Activated B cell treated with CpG ODN at 0.5 μM for 24 hours (primary cell): Measurements from ENCODE around the gene PDE4B. TPM values are rescaled to one million over a fixed set of nuclear protein-coding genes. Genes with fewer than 3 reads are reported as not detected.

Experiments
- ATAC-seq: fragments of 200-7000 bp; cut with Tn5 transposase; one replicate; pipeline ENCODE4 v1.10.0; 2021; ENCODE audit warnings: low read depth, mild to moderate bottlenecking, moderate library complexity
- CTCF ChIA-PET: fragments of 350-600 bp; sonication (Branson Sonifier 250); formaldehyde crosslinking; loops from one replicate; lab custom pipeline; 2021; ENCODE audit warnings: antibody characterized with exemption; lab: Charles Lee
- POLR2A ChIA-PET: fragments of 350-600 bp; sonication (Branson Sonifier 250); formaldehyde crosslinking; loops from one replicate; lab custom pipeline; 2021; ENCODE audit warnings: antibody characterized with exemption; lab: Charles Lee
- DNase-seq: peaks from one replicate; pipeline ENCODE4 v3.0.0; 2022
- H3K27ac Mint-ChIP-seq: one replicate; pipeline ENCODE4 v1.8.0; 2020; ENCODE audit warnings: mixed read lengths
- H3K27me3 Mint-ChIP-seq: one replicate; pipeline ENCODE4 v1.8.0; 2021; ENCODE audit warnings: mixed read lengths
- H3K36me3 Mint-ChIP-seq: one replicate; pipeline ENCODE4 v1.8.0; 2021; ENCODE audit warnings: low read depth, mixed read lengths
- H3K4me1 Mint-ChIP-seq: one replicate; pipeline ENCODE4 v1.8.0; 2021; ENCODE audit warnings: mixed read lengths
- H3K4me3 Mint-ChIP-seq: one replicate; pipeline ENCODE4 v1.8.0; 2020; ENCODE audit warnings: mild to moderate bottlenecking, mixed read lengths
- H3K9me3 Mint-ChIP-seq: one replicate; pipeline ENCODE4 v1.8.0; 2020; ENCODE audit warnings: mixed read lengths
- intact Hi-C: fragments of 100-400 bp; cut with micrococcal nuclease; formaldehyde crosslinking; loops from one replicate; pipeline ENCODE4 v1.15.1; 2024
- total RNA-seq: library from RNA; stranded (reverse); gene quantifications from 2 replicates; pipeline ENCODE4 v1.2.3, GENCODE V29; 2022
- TF ChIP-seq, protein P1 (sequence below): fragments of 200-600 bp; IDR thresholded peaks from one replicate; pipeline ENCODE4 v1.8.0; 2022; ENCODE audit warnings: antibody characterized with exemption, mild to moderate bottlenecking

PDE4B gene
- total RNA-seq, 1 donor from 2014 or later, result 84.1 TPM

- no peak for DNase-seq
- Mint-ChIP-seq H3K27ac (no peak overlapping the region), H3K9me3 (no peaks in the 10 kb centered on the region), H3K27me3 (no peaks in the 10 kb centered on the region), H3K4me1 (peaks cover 51% of the 10 kb centered on the region), H3K36me3 (no peaks in the 10 kb centered on the region), H3K4me3 (no peak overlapping the region)
- ATAC-seq, result no peak
- ChIA-PET POLR2A (interaction anchor here (0.6 kb wide), 1 partner anchor 81 kb away, joined by 3 read pairs; no protein-coding TSS in a partner anchor), CTCF (interaction anchor here (0.6 to 1.3 kb wide), 2 partner anchors 37 to 152 kb away, joined by 3 read pairs; no protein-coding TSS in a partner anchor)
- intact Hi-C loops, result no loop called here
- TF ChIP-seq, protein P1, sequence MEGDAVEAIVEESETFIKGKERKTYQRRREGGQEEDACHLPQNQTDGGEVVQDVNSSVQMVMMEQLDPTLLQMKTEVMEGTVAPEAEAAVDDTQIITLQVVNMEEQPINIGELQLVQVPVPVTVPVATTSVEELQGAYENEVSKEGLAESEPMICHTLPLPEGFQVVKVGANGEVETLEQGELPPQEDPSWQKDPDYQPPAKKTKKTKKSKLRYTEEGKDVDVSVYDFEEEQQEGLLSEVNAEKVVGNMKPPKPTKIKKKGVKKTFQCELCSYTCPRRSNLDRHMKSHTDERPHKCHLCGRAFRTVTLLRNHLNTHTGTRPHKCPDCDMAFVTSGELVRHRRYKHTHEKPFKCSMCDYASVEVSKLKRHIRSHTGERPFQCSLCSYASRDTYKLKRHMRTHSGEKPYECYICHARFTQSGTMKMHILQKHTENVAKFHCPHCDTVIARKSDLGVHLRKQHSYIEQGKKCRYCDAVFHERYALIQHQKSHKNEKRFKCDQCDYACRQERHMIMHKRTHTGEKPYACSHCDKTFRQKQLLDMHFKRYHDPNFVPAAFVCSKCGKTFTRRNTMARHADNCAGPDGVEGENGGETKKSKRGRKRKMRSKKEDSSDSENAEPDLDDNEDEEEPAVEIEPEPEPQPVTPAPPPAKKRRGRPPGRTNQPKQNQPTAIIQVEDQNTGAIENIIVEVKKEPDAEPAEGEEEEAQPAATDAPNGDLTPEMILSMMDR, result no peak
Observed at GRCh38 chr1:66294707-66295370, 502.1 kb downstream of the PDE4B start.

DNA sequence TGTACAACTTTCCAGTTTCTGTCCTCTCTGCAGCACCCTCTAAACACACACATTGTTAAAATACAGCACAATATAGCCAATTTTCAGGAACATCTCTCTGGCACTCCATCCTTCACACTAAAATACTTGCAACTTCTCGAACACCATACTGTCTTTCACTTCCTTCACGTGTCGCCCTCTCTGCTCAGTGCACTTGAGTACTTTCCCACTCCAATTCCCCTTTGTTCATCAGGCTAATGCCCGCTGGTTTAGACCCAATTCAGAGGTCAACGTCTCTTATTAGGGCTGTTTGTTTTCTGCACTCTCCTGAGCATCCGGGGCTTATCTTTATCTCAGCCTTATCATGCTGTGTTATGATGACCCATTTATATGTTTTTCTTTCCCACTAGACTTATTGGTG is 503.1 kb downstream of the PDE4B start:
- Mint-ChIP-seq H3K27ac (peak overlapping the region; percentile 21), H3K36me3 (no peaks in the 10 kb centered on the region), H3K4me1 (peaks cover 45% of the 10 kb centered on the region), H3K4me3 (no peak overlapping the region), H3K27me3 (no peaks in the 10 kb centered on the region), H3K9me3 (no peaks in the 10 kb centered on the region)
- intact Hi-C loops, result no loop called here
- CTCF ChIA-PET, result no interaction called here
- TF ChIP-seq, protein P1, result no peak
- ATAC-seq (no peak), DNase-seq (no peak)
- POLR2A ChIA-PET, result no interaction called here

DNA sequence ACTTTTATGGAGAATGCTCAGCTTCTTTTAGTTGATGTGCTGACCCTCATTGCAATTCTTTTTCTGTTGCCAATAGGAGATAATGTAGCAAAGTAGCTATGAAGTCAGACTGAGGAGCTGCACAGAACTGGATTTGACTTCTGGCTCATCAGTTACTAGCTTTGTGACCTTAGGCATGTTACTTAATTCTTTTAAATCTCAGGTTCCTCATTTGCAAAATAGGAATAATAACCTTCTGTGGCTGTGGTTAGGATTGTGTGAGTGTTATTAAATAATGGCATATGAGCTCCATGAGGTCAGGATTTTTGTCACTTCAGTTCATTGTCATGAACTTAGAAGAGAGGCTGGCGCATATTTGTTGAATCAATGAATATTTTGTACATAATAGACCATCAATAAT is 503.7 kb downstream of the PDE4B start:
- H3K4me1 Mint-ChIP-seq, result peaks cover 45% of the 10 kb centered on the region
- ChIA-PET POLR2A (interaction anchor here (0.5 kb wide), 1 partner anchor 36 kb away, joined by 3 read pairs; no protein-coding TSS in a partner anchor), CTCF (interaction anchor here (1.0 kb wide), 1 partner anchor 146 kb away, joined by 3 read pairs; no protein-coding TSS in a partner anchor)
- intact Hi-C loops, result no loop called here
- no peaks in the 10 kb centered on the region for H3K9me3 Mint-ChIP-seq
- H3K36me3 Mint-ChIP-seq, result no peaks in the 10 kb centered on the region
- no peak overlapping the region for H3K27ac Mint-ChIP-seq
- TF ChIP-seq, protein P1, result no peak
- ATAC-seq (no peak), DNase-seq (no peak)
- no peak overlapping the region for H3K4me3 Mint-ChIP-seq
- H3K27me3 Mint-ChIP-seq, result no peaks in the 10 kb centered on the region

DNA sequence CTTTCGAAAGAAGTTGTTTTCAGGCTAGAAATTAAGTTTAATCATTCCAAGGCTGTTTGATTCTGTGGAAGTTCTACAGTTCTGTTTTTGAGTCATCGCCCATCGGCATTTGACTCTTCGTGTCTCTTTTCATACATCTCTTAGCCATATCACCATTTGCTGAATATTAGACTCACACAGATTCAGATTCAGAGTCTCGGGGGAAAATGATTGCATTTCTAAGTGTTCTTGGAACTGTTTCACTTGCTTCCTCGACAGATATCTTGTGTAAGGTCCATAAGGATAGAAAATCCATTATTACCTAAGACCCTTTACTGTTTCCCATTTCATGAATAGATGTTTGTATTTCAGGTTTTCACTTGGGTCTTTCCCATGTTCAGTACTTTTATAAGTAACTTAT is 504.3 kb downstream of the PDE4B start:
- Mint-ChIP-seq H3K36me3 (no peaks in the 10 kb centered on the region), H3K9me3 (no peaks in the 10 kb centered on the region), H3K4me1 (peaks cover 41% of the 10 kb centered on the region), H3K27me3 (no peaks in the 10 kb centered on the region), H3K4me3 (no peak overlapping the region), H3K27ac (no peak overlapping the region)
- POLR2A ChIA-PET, result interaction anchor here (0.5 kb wide), 1 partner anchor 35 kb away, joined by 3 read pairs; no protein-coding TSS in a partner anchor
- TF ChIP-seq, protein P1, result no peak
- intact Hi-C loops, result no loop called here
- CTCF ChIA-PET, result interaction anchor here (1.0 kb wide), 1 partner anchor 145 kb away, joined by 3 read pairs; no protein-coding TSS in a partner anchor
- DNase-seq (no peak), ATAC-seq (no peak)

DNA sequence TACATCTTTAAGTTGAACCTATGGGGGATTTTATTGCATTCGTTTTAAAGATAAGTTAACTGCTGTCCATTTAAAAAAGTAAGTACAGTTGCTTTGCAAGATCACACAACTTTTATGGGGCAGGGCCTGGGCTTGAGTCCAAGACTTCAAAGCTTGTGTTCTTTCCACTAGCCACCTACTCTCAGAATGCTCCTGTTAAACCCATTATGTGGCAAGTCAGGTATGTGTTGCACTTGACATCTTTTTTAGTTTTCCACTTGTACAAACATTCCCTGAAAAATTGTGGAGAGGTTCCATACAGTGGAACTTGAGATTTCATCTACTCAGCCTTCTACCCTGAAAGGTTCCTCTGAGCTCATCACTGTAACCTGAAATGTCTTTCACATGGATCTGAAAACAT is 505.8 kb downstream of the PDE4B start:
- H3K4me3 Mint-ChIP-seq, result no peak overlapping the region
- POLR2A ChIA-PET, result interaction anchor here (1.4 kb wide), 1 partner anchor 34 kb away, joined by 4 read pairs; no protein-coding TSS in a partner anchor
- no peak overlapping the region for H3K27ac Mint-ChIP-seq
- DNase-seq (no peak), ATAC-seq (no peak)
- H3K4me1 Mint-ChIP-seq, result peaks cover 37% of the 10 kb centered on the region
- intact Hi-C loops, result no loop called here
- TF ChIP-seq, protein P1, result no peak
- H3K9me3 Mint-ChIP-seq, result no peaks in the 10 kb centered on the region
- no peaks in the 10 kb centered on the region for H3K36me3 Mint-ChIP-seq
- CTCF ChIA-PET, result no interaction called here
- H3K27me3 Mint-ChIP-seq, result no peaks in the 10 kb centered on the region
